AG20443 (cell line): Measurements from ENCODE around the gene PLAGL2.
"Not testable (repeated sequence)": the region's sequence is repeated elsewhere in the genome, so short reads cannot be mapped to it uniquely, and the experiment has no call there.

Experiments
- DNase-seq: peaks from one replicate; pipeline ENCODE4 v3.0.0; 2012; ENCODE audit warnings: low spot score, mixed read lengths

Gene PLAGL2

GRCh38 chr20:32203356-32204204 is 4.0 kb downstream of the PLAGL2 start:
- DNase-seq: no peak

GRCh38 chr20:32201977-32202363 is 5.6 kb downstream of the PLAGL2 start:
- DNase-seq: peak; percentile 36

GRCh38 chr20:32201296-32201976 is 6.1 kb downstream of the PLAGL2 start:
- DNase-seq: peak; percentile 40

DNA sequence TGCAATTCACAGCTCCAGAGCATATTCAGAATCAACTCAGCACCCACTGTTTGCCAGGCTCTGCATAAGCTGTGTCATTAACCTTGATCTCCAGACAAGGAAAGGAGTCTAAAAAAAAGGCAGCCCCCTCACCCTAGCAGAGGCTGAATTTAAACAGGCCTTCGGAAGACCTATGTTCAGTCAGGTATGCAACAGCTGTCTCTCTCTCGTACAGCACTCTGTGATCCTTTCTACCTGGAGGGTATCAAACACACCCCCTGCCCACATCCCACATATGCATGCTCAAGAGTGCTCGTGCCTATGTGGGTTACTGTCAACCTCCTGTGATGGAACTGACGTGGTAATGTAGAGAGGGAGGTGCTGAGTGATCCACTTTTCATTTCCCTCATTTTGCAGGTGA is 8.5 kb downstream of the PLAGL2 start:
- no peak for DNase-seq

DNA sequence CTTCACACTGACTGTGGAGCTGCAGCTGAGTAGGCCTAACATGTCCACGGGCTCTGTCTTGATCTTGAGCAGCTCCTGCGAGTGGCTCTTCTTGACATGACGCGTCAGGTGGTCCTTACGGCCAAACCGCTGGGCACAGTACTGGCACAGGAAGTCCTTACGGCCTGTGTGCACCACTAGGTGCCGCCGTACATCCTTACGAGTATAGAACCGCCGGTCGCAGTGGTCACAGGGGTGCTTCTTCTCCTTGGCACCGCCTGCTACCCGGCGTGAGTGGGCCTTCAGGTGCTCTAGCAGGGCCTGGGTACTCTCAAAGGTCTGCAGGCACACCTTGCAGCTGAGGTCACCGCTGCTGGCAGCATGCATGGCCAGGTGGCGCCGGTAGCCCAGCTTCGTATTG is 10.4 kb downstream of the PLAGL2 start:
- DNase-seq: not testable (repeated sequence)

- not testable (repeated sequence) for DNase-seq
These were observed 10.9 kb downstream of the PLAGL2 start for GRCh38 chr20:32196613-32197012.

GRCh38 chr20:32195581-32195980 is 12.0 kb downstream of the PLAGL2 start:
- DNase-seq: no peak

GRCh38 chr20:32193996-32194395 is 13.5 kb downstream of the PLAGL2 start:
- DNase-seq: no peak

DNA sequence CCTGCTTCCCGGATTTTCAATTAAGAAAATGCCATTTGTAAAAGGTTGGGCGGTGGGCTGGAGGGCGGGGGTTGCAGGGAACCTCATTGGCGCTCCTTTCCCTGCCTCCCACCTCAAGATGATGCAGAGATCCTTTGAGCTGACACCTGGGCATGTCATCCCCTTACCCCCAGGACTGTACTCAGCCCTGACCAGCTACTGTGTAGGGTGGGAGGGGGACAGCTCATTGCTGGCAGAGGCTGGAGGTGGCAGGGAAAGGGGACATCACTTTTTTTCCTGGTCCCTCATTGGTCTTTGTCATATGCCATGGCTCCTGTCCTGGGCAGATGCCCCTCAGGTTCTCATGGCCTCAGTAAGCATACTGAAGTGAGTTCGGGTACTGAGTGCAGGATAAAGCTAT is 14.2 kb downstream of the PLAGL2 start:
- DNase-seq: not testable (repeated sequence)

GRCh38 chr20:32192698-32193097 is 14.8 kb downstream of the PLAGL2 start:
- DNase-seq: no peak

DNA sequence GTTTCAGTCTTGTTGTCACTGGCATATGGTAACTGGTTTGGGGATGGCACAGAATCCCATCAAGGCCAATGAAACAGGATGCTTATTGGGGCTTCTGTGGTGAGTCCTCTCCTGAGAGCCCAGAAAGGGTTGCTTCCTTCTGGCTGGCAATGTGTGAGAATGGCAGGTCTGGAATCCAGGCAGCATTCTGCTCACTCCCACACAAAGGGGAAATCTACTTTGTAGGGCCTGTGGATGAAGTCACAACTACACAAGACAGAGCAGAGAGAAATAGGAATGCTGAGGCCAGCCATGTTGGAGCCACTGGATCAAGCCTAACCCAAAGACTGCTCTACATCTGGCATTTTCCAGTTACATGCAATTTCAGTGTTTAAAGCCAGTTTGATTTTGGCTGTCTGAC is 15.7 kb downstream of the PLAGL2 start:
- no peak for DNase-seq

DNA sequence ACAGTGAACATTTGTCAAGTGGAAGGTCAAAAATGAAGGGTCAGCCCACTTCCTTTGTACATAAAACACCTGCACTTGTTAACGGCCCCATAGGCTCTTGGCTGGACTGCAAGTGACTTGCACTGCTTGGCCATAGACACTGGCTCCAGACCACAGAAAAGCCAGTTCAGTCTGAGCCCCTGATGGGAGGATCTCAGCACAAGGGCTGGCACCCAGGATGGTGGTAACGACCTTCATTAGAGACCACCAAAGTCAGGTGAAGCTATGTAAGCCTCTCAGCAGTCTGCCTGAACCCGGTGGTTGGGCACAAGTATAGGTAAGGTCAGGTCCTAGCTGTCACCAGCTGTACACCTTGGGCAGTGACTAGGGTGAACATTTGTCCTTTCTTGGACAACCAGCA is 16.1 kb downstream of the PLAGL2 start:
- DNase-seq: no peak

- DNase-seq: no peak
These were observed 16.7 kb downstream of the PLAGL2 start for GRCh38 chr20:32190616-32191415.

DNA sequence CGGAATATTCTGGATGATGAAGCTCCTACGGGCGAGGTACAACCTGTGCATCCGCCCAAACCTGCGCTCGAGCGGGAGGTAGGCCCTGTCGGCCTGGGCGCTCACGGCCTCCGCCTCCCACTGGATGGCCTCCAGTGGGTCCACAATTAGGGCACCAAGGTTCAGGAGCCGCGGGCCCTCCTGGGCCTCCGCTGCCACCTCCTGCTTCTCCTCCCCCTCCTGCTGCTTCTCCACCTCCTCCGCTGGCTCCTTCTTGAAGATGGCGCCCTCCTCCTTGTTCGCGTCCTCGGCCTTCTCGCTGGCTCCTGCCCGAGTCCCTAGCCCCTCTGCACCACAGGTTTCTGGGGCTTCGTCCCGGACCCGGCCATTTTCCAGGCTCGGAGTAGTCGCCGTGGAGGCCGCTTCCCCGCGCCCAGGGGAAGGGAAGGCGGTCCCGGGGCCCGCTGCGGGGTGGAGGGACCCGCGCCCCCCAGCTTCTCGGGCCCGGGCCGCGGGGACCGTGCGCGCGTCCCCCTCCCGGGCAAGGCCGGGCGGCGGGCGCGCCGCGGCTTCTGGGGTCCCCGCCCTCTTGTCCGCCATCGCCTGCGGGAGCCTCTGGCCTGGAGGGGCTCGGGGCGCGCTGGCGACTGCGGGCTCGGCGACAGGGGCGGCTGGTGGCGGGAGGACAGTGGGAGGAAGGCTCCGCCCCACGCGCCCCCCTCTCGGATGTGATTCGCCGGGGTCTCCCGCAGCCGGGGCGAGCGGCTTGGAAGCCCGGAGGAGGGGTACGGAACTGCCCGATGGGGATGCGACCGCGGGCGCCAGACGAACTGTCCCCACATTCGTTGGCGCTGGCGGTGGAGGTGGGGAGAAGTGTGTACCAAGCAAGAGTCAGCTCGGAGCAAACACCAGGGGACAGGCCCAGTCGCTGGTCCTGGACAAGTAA is 17.6 kb downstream of the PLAGL2 start:
- peak; percentile 75 for DNase-seq

GRCh38 chr20:32189123-32189410 is 18.5 kb downstream of the PLAGL2 start:
- no peak for DNase-seq

GRCh38 chr20:32188376-32189122 is 19.0 kb downstream of the PLAGL2 start:
- DNase-seq: no peak

GRCh38 chr20:32186506-32186905 is 21.0 kb downstream of the PLAGL2 start:
- no peak for DNase-seq

DNA sequence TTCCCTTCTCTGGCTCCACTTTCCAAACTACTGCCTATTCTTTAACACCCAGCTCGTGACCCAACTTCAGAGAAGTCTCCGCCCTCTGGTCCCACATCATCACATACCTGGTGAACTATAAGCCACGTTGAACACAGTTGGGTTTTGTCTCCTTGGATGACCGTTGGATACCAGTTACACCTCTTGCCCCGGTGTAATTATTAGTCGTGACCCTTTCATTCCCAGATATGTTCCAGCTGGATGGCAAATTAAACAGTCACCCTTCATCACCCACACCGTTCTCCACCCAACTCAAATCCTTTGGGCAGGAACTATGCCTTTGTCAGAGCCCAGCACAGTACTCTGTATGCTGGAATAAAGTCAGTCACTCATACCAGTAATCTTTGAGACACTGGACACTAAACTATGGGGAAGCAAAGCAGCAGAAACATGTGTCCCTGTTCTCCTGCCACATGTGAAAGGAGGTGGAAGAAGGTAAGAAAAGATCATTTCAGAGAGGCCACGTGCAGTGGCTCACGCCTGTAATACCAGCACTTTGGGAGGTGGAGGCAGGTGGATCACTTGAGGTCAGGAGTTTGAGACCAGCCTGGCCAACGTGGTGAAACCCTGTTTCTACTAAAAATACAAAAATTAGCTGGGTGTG is 22.5 kb downstream of the PLAGL2 start:
- no peak for DNase-seq

- no peak for DNase-seq
These were observed 23.5 kb downstream of the PLAGL2 start for GRCh38 chr20:32183947-32184635.

- no peak for DNase-seq
These were observed 25.9 kb downstream of the PLAGL2 start for GRCh38 chr20:32181606-32182005.
